AG10803 (cell line): ENCODE measurements around the gene WWOX.

ENCODE experiments used
- DNase-seq: peaks from one replicate; pipeline ENCODE4 v3.0.0; 2010; ENCODE audit warnings: low read depth
- H3K4me3 ChIP-seq: 2 replicates; pipeline ENCODE4 v1.5.1; 2011; ENCODE audit warnings: mild to moderate bottlenecking, low read length, control low read depth
- TF ChIP-seq, protein P1 (sequence below): conservative IDR thresholded peaks from 2 replicates; pipeline ENCODE4 v1.5.1; 2011; ENCODE audit warnings: mild to moderate bottlenecking, low read length, control low read depth, inconsistent platforms

Gene WWOX

DNA sequence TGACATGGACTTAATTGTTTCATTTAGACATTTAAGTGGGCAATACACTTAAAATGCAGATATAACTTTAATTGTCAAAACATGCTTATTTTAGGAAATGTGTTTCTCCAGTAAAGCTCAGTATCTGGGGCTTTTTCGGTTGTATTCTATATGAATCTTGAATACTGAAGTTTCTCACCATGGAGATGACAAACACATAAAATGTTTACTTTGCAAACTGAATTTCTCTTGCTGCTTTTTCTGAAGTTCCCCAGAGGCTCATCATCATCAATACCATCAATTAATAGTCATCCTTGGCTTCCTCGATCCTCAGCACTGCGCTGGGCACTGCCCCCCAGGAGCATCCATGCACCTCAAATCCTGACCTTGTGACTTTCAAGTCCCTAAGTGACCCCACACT, 227.3 kb downstream of the WWOX start:
- TF ChIP-seq, protein P1, sequence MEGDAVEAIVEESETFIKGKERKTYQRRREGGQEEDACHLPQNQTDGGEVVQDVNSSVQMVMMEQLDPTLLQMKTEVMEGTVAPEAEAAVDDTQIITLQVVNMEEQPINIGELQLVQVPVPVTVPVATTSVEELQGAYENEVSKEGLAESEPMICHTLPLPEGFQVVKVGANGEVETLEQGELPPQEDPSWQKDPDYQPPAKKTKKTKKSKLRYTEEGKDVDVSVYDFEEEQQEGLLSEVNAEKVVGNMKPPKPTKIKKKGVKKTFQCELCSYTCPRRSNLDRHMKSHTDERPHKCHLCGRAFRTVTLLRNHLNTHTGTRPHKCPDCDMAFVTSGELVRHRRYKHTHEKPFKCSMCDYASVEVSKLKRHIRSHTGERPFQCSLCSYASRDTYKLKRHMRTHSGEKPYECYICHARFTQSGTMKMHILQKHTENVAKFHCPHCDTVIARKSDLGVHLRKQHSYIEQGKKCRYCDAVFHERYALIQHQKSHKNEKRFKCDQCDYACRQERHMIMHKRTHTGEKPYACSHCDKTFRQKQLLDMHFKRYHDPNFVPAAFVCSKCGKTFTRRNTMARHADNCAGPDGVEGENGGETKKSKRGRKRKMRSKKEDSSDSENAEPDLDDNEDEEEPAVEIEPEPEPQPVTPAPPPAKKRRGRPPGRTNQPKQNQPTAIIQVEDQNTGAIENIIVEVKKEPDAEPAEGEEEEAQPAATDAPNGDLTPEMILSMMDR: no peak
- no peak for DNase-seq
- H3K4me3 ChIP-seq: no peak overlapping the region

GRCh38 chr16:78331731-78332130, 232.3 kb downstream of the WWOX start:
- no peak overlapping the region for H3K4me3 ChIP-seq
- TF ChIP-seq, protein P1: no peak
- no peak for DNase-seq

DNA sequence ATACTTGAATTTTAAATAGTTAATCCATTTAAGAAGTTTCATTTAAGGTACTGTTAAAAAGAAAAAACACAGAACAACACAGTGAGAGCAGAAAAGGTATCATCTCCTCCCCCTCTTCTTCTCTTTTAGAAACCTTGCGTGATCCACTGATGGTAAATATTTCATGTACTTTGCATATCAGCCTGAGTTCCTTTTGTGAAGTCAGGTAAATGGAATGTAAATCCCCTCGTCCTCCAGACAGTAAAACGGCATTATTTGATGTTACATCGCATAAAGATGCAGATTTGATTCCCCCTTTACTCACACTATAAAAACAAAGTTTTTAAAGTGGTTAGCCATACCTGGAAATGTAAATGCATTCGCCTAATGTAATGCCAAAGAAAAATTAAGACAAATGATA, 234.4 kb downstream of the WWOX start:
- DNase-seq: no peak
- TF ChIP-seq, protein P1: no peak
- no peak overlapping the region for H3K4me3 ChIP-seq

DNA sequence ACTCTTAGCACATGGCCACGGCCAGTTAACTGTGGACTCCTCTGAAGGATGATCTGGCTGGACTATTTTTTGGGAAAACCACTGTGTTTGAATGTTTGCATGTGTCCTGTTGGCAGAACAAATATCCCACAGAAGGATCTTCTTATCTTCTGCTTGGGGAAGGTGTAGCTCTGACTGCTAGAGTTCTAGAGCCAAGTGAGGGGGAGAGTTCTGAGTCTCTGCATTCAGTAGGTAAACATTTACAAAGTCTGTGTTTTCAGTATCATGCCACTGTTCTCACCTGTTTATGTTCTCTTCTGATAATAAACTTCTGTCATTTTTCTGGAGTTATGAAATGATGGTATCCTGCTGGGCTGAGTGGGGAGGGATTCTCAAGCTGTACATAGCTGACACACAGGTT, 241.1 kb downstream of the WWOX start:
- H3K4me3 ChIP-seq: no peak overlapping the region
- DNase-seq: no peak
- TF ChIP-seq, protein P1: no peak

- TF ChIP-seq, protein P1: no peak
- no peak for DNase-seq
- no peak overlapping the region for H3K4me3 ChIP-seq
Observed at GRCh38 chr16:78348068-78348467, 248.6 kb downstream of the WWOX start.

DNA sequence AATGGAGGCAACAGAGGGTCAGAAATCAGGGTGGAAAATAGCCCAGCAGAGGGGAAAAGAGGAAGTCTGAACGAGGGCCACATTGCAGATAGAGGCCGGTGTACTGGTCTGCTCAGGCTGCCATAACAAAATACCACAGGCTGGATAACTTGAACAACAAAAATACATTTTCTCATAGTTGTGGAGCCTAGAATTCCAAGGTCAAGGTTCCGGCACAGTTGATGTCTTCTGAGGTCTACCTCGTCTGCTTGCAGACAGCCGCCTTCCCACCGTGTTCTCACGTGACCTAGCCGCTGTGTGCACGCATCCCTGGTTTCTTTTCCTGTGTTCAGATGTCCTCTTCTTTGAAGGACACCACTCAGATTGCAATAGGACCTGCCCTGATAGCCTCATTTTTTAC, 249.4 kb downstream of the WWOX start:
- DNase-seq: no peak
- H3K4me3 ChIP-seq: no peak overlapping the region
- TF ChIP-seq, protein P1: no peak

GRCh38 chr16:78352184-78352583, 252.7 kb downstream of the WWOX start:
- TF ChIP-seq, protein P1: no peak
- H3K4me3 ChIP-seq: no peak overlapping the region
- DNase-seq: no peak
